Calu3 (cell line): ENCODE results near the gene IRX6. TPM values are rescaled to one million over a fixed set of nuclear protein-coding genes. Genes with fewer than 3 reads are reported as not detected.

Experiments
- BruUV-seq: library from RNA; stranded (reverse); fragments of 400-500 nt; replicated peaks from 2 replicates; lab custom pipeline; 2021; lab: Mats Ljungman, UMichigan
- CTCF ChIA-PET: fragments of 300-600 bp; sonication (Branson Sonifier 250); formaldehyde crosslinking; loops from one replicate; lab custom pipeline; 2022; ENCODE audit warnings: antibody characterized with exemption; lab: Charles Lee
- DNase-seq: peaks from one replicate; pipeline ENCODE4 v3.0.0; 2022
- H3K27ac Mint-ChIP-seq: one replicate; pipeline ENCODE4 v1.8.0; 2022; ENCODE audit warnings: mixed read lengths; ENCODE audit not compliant: unreplicated experiment
- H3K27me3 Mint-ChIP-seq: one replicate; pipeline ENCODE4 v1.8.0; 2022; ENCODE audit warnings: mixed read lengths; ENCODE audit not compliant: unreplicated experiment
- H3K36me3 Mint-ChIP-seq: one replicate; pipeline ENCODE4 v1.8.0; 2022; ENCODE audit warnings: mild to moderate bottlenecking, moderate library complexity, mixed read lengths; ENCODE audit not compliant: insufficient read depth, unreplicated experiment
- H3K4me1 Mint-ChIP-seq: one replicate; pipeline ENCODE4 v1.8.0; 2022; ENCODE audit warnings: mild to moderate bottlenecking, low read depth, mixed read lengths; ENCODE audit not compliant: unreplicated experiment
- H3K4me3 Mint-ChIP-seq: one replicate; pipeline ENCODE4 v1.8.0; 2022; ENCODE audit warnings: mild to moderate bottlenecking, low read depth, moderate library complexity, mixed read lengths; ENCODE audit not compliant: unreplicated experiment
- H3K9me3 Mint-ChIP-seq: one replicate; pipeline ENCODE4 v1.8.0; 2022; ENCODE audit warnings: low read depth, mixed read lengths; ENCODE audit not compliant: unreplicated experiment
- CTCF ChIP-seq: fragments of 200-600 bp; IDR thresholded peaks from one replicate; pipeline ENCODE4 v1.8.0; 2022; ENCODE audit warnings: antibody characterized with exemption; ENCODE audit not compliant: unreplicated experiment
- intact Hi-C: fragments of 100-400 bp; cut with micrococcal nuclease; formaldehyde crosslinking; loops from one replicate; pipeline ENCODE4 v1.10.0; 2022; ENCODE audit not compliant: unreplicated experiment
- total RNA-seq: library from RNA; stranded (reverse); gene quantifications from 2 replicates; pipeline ENCODE4 v1.2.3, GENCODE V29; 2022

IRX6 gene
- total RNA-seq, 1 experiment from 2014 or later: not detected

- Mint-ChIP-seq H3K9me3 (peaks cover 4% of the 10 kb centered on the region), H3K4me1 (no peaks in the 10 kb centered on the region), H3K27ac (no peak overlapping the region), H3K27me3 (no peaks in the 10 kb centered on the region), H3K36me3 (no peaks in the 10 kb centered on the region), H3K4me3 (no peak overlapping the region)
- intact Hi-C loops: no loop called here
- BruUV-seq: no TSS peak
- no peak for DNase-seq
- no peak for TF ChIP-seq CTCF
- CTCF ChIA-PET: no interaction called here
Measured at GRCh38 chr16:55329791-55330428, 5.9 kb downstream of the IRX6 start.

- H3K27me3 Mint-ChIP-seq: no peaks in the 10 kb centered on the region
- H3K4me1 Mint-ChIP-seq: no peaks in the 10 kb centered on the region
- peaks cover 2% of the 10 kb centered on the region for H3K9me3 Mint-ChIP-seq
- CTCF ChIA-PET: interaction anchor here (0.6 kb wide), 1 partner anchor 1702 kb away, joined by 3 read pairs; no protein-coding TSS in a partner anchor
- BruUV-seq: no TSS peak
- intact Hi-C loops: no loop called here
- no peak overlapping the region for H3K27ac Mint-ChIP-seq
- no peak overlapping the region for H3K4me3 Mint-ChIP-seq
- TF ChIP-seq CTCF: no peak
- H3K36me3 Mint-ChIP-seq: no peaks in the 10 kb centered on the region
- no peak for DNase-seq
Measured at GRCh38 chr16:55330781-55331647, 7.0 kb downstream of the IRX6 start.

GRCh38 chr16:55331648-55332185 is 7.7 kb downstream of the IRX6 start:
- Mint-ChIP-seq H3K4me1 (no peaks in the 10 kb centered on the region), H3K27me3 (no peaks in the 10 kb centered on the region), H3K9me3 (peaks cover 2% of the 10 kb centered on the region), H3K4me3 (no peak overlapping the region), H3K36me3 (no peaks in the 10 kb centered on the region), H3K27ac (no peak overlapping the region)
- TF ChIP-seq CTCF: no peak
- no TSS peak for BruUV-seq
- intact Hi-C loops: no loop called here
- CTCF ChIA-PET: interaction anchor here (0.6 kb wide), 1 partner anchor 1701 kb away, joined by 3 read pairs; no protein-coding TSS in a partner anchor
- no peak for DNase-seq

- Mint-ChIP-seq H3K4me3 (no peak overlapping the region), H3K4me1 (no peaks in the 10 kb centered on the region), H3K27ac (no peak overlapping the region), H3K9me3 (peaks cover 2% of the 10 kb centered on the region), H3K36me3 (no peaks in the 10 kb centered on the region), H3K27me3 (no peaks in the 10 kb centered on the region)
- intact Hi-C loops: no loop called here
- CTCF ChIA-PET: interaction anchor here (1.0 kb wide), 1 partner anchor 12 kb away, joined by 3 read pairs; no protein-coding TSS in a partner anchor
- TF ChIP-seq CTCF: no peak
- BruUV-seq: no TSS peak
- no peak for DNase-seq
Measured at GRCh38 chr16:55333684-55334083, 9.7 kb downstream of the IRX6 start.
